ENCODE results near the gene SH3PXD2A. TPM values are rescaled to one million over a fixed set of nuclear protein-coding genes. Genes with fewer than 3 reads are reported as not detected.

Gene SH3PXD2A
- total RNA-seq, 1 donor from 2014 or later: 17.3 TPM

GRCh38 chr10:103582331-103583123, 272.8 kb downstream of the SH3PXD2A start:
- no peak for FAIRE-seq
- Histone ChIP-seq H3K27me3 (ENCODE audit: insufficient read depth, low read length) (peaks cover 71% of the 10 kb centered on the region), H3K4me3 (ENCODE audit: insufficient read depth, low read depth, low read length) (no peak overlapping the region), H3K4me2 (ENCODE audit: low read length) (no peak overlapping the region), H3K27ac (ENCODE audit: low read depth, low read length) (no peak overlapping the region), H3K4me1 (ENCODE audit: insufficient read depth, low read length) (no peaks in the 10 kb centered on the region), H2AFZ (ENCODE audit: low read depth, low read length) (no peak overlapping the region), H3K36me3 (ENCODE audit: insufficient read depth, low read length) (no peaks in the 10 kb centered on the region), H4K20me1 (ENCODE audit: insufficient read depth, low read length) (no peaks in the 10 kb centered on the region), H3K9ac (ENCODE audit: low read length) (no peak overlapping the region), H3K79me2 (ENCODE audit: insufficient read depth, low read length) (no peaks in the 10 kb centered on the region), H3K9me3 (ENCODE audit: insufficient read depth, low read depth, low read length) (peaks cover 8% of the 10 kb centered on the region)
- H3K4me3 Mint-ChIP-seq (ENCODE audit: unreplicated experiment): no peak overlapping the region
- peaks cover 49% of the 10 kb centered on the region for H3K27me3 Mint-ChIP-seq (ENCODE audit: low read depth, unreplicated experiment)
- peaks cover 3% of the 10 kb centered on the region for H3K36me3 Mint-ChIP-seq (ENCODE audit: low read depth, unreplicated experiment)
- DNase-seq (ENCODE audit: low read depth): no peak
- TF ChIP-seq CTCF (IDR thresholded peaks at IDR 0.05; ENCODE audit: insufficient read depth, low read depth, low read length): no peak
- TF ChIP-seq EZH2 (IDR thresholded peaks at IDR 0.05; ENCODE audit: insufficient read depth, low read length): no peak
- H3K4me1 Mint-ChIP-seq (ENCODE audit: low read depth, unreplicated experiment): peaks cover 4% of the 10 kb centered on the region
- no peak overlapping the region for H3K27ac Mint-ChIP-seq (ENCODE audit: unreplicated experiment)
- H3K9me3 Mint-ChIP-seq (ENCODE audit: unreplicated experiment): peaks cover 5% of the 10 kb centered on the region

- Histone ChIP-seq H3K9ac (ENCODE audit: low read length) (no peak overlapping the region), H3K9me3 (ENCODE audit: insufficient read depth, low read depth, low read length) (peaks cover 8% of the 10 kb centered on the region), H3K36me3 (ENCODE audit: insufficient read depth, low read length) (no peaks in the 10 kb centered on the region), H3K27me3 (ENCODE audit: insufficient read depth, low read length) (peaks cover 76% of the 10 kb centered on the region), H2AFZ (ENCODE audit: low read depth, low read length) (no peak overlapping the region), H4K20me1 (ENCODE audit: insufficient read depth, low read length) (no peaks in the 10 kb centered on the region), H3K4me1 (ENCODE audit: insufficient read depth, low read length) (no peaks in the 10 kb centered on the region), H3K4me3 (ENCODE audit: insufficient read depth, low read depth, low read length) (no peak overlapping the region), H3K79me2 (ENCODE audit: insufficient read depth, low read length) (no peaks in the 10 kb centered on the region), H3K4me2 (ENCODE audit: low read length) (no peak overlapping the region), H3K27ac (ENCODE audit: low read depth, low read length) (no peak overlapping the region)
- Mint-ChIP-seq H3K9me3 (ENCODE audit: unreplicated experiment) (peaks cover 3% of the 10 kb centered on the region), H3K4me3 (ENCODE audit: unreplicated experiment) (no peak overlapping the region), H3K4me1 (ENCODE audit: low read depth, unreplicated experiment) (peaks cover 4% of the 10 kb centered on the region), H3K27ac (ENCODE audit: unreplicated experiment) (no peak overlapping the region), H3K36me3 (ENCODE audit: low read depth, unreplicated experiment) (no peaks in the 10 kb centered on the region), H3K27me3 (ENCODE audit: low read depth, unreplicated experiment) (peaks cover 55% of the 10 kb centered on the region)
- DNase-seq (ENCODE audit: low read depth) (no peak), FAIRE-seq (no peak)
- TF ChIP-seq EZH2 (IDR thresholded peaks at IDR 0.05; ENCODE audit: insufficient read depth, low read length) (no peak), CTCF (IDR thresholded peaks at IDR 0.05; ENCODE audit: insufficient read depth, low read depth, low read length) (no peak)
Observed at GRCh38 chr10:103581499-103581898, 273.9 kb downstream of the SH3PXD2A start.

- no peak for TF ChIP-seq CTCF (IDR thresholded peaks at IDR 0.05; ENCODE audit: insufficient read depth, low read depth, low read length)
- no peak for FAIRE-seq
Observed at GRCh38 chr10:103580430-103580829, 274.9 kb downstream of the SH3PXD2A start.

More at GRCh38 chr10:103580430-103580829, 274.9 kb downstream of the SH3PXD2A start:
- H3K9me3 Mint-ChIP-seq (ENCODE audit: unreplicated experiment): peaks cover 6% of the 10 kb centered on the region
- no peak overlapping the region for H3K9ac ChIP-seq (ENCODE audit: low read length)
- no peaks in the 10 kb centered on the region for H4K20me1 ChIP-seq (ENCODE audit: insufficient read depth, low read length)
- no peak overlapping the region for H3K27ac Mint-ChIP-seq (ENCODE audit: unreplicated experiment)
- DNase-seq (ENCODE audit: low read depth): no peak
- H3K79me2 ChIP-seq (ENCODE audit: insufficient read depth, low read length): no peaks in the 10 kb centered on the region
- H3K4me1 ChIP-seq (ENCODE audit: insufficient read depth, low read length): no peaks in the 10 kb centered on the region
- peaks cover 4% of the 10 kb centered on the region for H3K4me1 Mint-ChIP-seq (ENCODE audit: low read depth, unreplicated experiment)
- H3K4me2 ChIP-seq (ENCODE audit: low read length): no peak overlapping the region
- peaks cover 8% of the 10 kb centered on the region for H3K9me3 ChIP-seq (ENCODE audit: insufficient read depth, low read depth, low read length)
- H3K36me3 ChIP-seq (ENCODE audit: insufficient read depth, low read length): no peaks in the 10 kb centered on the region
- H3K27me3 Mint-ChIP-seq (ENCODE audit: low read depth, unreplicated experiment): peaks cover 57% of the 10 kb centered on the region
- peaks cover 73% of the 10 kb centered on the region for H3K27me3 ChIP-seq (ENCODE audit: insufficient read depth, low read length)
- H3K36me3 Mint-ChIP-seq (ENCODE audit: low read depth, unreplicated experiment): peaks cover 3% of the 10 kb centered on the region
- no peak overlapping the region for H2AFZ ChIP-seq (ENCODE audit: low read depth, low read length)
- H3K27ac ChIP-seq (ENCODE audit: low read depth, low read length): no peak overlapping the region
- H3K4me3 Mint-ChIP-seq (ENCODE audit: unreplicated experiment): no peak overlapping the region
- H3K4me3 ChIP-seq (ENCODE audit: insufficient read depth, low read depth, low read length): no peak overlapping the region
